CD4-positive, CD25-positive, alpha-beta regulatory T cell (primary cell): ENCODE results near the gene KBTBD3. TPM values are rescaled to one million over a fixed set of nuclear protein-coding genes. Genes with fewer than 3 reads are reported as not detected.

Experiments used
- ATAC-seq, 2 donors: fragments of 150-1000 bp; cut with Tn5 transposase; one replicate each; pipeline ENCODE4 v1.10.0; 2021; ENCODE audit warnings: low read depth in 2 of 2, moderate number of reproducible peaks in 2 of 2, moderate library complexity in 1 of 2
- DNase-seq, 3 donors: peaks; one replicate each; pipeline versions ENCODE4 v3.0.0 to v3.0.0-alpha.2; 2012 to 2022; ENCODE audit warnings: mixed read lengths in 1 of 3
- H3K27ac ChIP-seq: one replicate; pipeline ENCODE4 v1.7.0; 2013; ENCODE audit warnings: mild to moderate bottlenecking, low read length; ENCODE audit not compliant: insufficient read depth, poor library complexity, severe bottlenecking
- H3K27me3 ChIP-seq: one replicate; pipeline ENCODE4 v1.7.0; 2013; ENCODE audit warnings: low read length; ENCODE audit not compliant: control insufficient read depth, insufficient read depth
- H3K36me3 ChIP-seq: one replicate; pipeline ENCODE4 v1.7.0; 2013; ENCODE audit warnings: mild to moderate bottlenecking, low read length, moderate library complexity; ENCODE audit not compliant: control insufficient read depth, insufficient read depth
- H3K4me1 ChIP-seq: 2 replicates; pipeline ENCODE4 v1.7.0; 2013; ENCODE audit warnings: mild to moderate bottlenecking, low read length; ENCODE audit not compliant: insufficient read depth, control insufficient read depth, poor library complexity, severe bottlenecking
- H3K4me3 ChIP-seq: one replicate; pipeline ENCODE4 v1.7.0; 2013; ENCODE audit warnings: low read depth, mild to moderate bottlenecking, low read length, moderate library complexity
- H3K9me3 ChIP-seq, 2 experiments: 1 replicate in 1 of 2; 2 replicates in 1 of 2; pipeline ENCODE4 v1.7.0; 2013; ENCODE audit warnings: low read length in 2 of 2, mild to moderate bottlenecking in 1 of 2, moderate library complexity in 1 of 2; ENCODE audit not compliant: control insufficient read depth in 2 of 2
- H3K27ac Mint-ChIP-seq, 3 donors: one replicate each; pipeline ENCODE4 v1.8.0; 2020 to 2022; ENCODE audit warnings: mild to moderate bottlenecking in 3 of 3, mixed read lengths in 3 of 3, moderate library complexity in 2 of 3
- H3K27me3 Mint-ChIP-seq: one replicate; pipeline ENCODE4 v1.8.0; 2022; ENCODE audit warnings: mild to moderate bottlenecking, mixed read lengths
- H3K36me3 Mint-ChIP-seq: one replicate; pipeline ENCODE4 v1.8.0; 2020; ENCODE audit warnings: mixed read lengths
- H3K4me1 Mint-ChIP-seq, 4 donors: one replicate each; pipeline ENCODE4 v1.8.0; 2020 to 2022; ENCODE audit warnings: mixed read lengths in 4 of 4, mild to moderate bottlenecking in 1 of 4
- H3K4me3 Mint-ChIP-seq, 4 donors: one replicate each; pipeline ENCODE4 v1.8.0; 2020 to 2022; ENCODE audit warnings: mild to moderate bottlenecking in 4 of 4, mixed read lengths in 4 of 4, moderate library complexity in 3 of 4
- H3K9me3 Mint-ChIP-seq, 7 donors: one replicate each; pipeline ENCODE4 v1.8.0; 2020 to 2022; ENCODE audit warnings: mixed read lengths in 7 of 7, mild to moderate bottlenecking in 3 of 7, moderate library complexity in 2 of 7
- polyA plus RNA-seq, 4 donors: library from polyadenylated mRNA; unstranded; fragments of 300-500 nt; fragmentation: Illumina TruSeq; gene quantifications; one replicate each; pipeline ENCODE4 v1.2.3, GENCODE V29; 2021
- total RNA-seq: library from RNA; stranded (reverse); gene quantifications from one replicate; pipeline ENCODE4 v1.2.3, GENCODE V29; 2022

The KBTBD3 gene
- total and polyA plus RNA-seq, 5 donors from 2014 or later: 7.8 to 12.5 (median 9.2) TPM

DNA sequence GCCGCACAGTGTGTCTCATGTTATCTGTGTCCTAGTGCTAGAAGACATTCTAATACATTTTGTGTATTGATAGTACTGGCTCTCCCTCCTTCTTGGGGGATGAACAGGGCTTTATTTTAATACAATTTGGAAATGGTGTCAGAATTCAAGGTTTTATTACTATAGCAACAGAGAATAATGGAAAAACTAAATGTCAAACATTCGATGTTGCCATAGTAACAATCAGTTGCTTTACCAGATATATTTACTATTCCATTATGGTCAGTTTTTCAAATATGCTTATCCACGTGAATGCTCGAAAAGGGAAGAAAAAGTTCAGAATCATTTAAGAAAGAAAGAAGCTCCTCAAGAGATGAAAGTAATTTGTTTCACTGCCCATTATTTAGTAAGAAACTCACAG is 46.5 kb downstream of the KBTBD3 start:
- H3K9me3 ChIP-seq: peaks cover 0 to 10% of the 10 kb centered on the region in 2 experiments
- no peak overlapping the region for H3K27ac Mint-ChIP-seq
- H3K27me3 ChIP-seq: peaks cover 28% of the 10 kb centered on the region
- H3K27ac ChIP-seq: no peak overlapping the region
- DNase-seq (no peak), ATAC-seq (no peak)
- no peak overlapping the region for H3K4me3 ChIP-seq
- no peaks in the 10 kb centered on the region for H3K4me1 Mint-ChIP-seq
- H3K4me1 ChIP-seq: no peaks in the 10 kb centered on the region
- H3K4me3 Mint-ChIP-seq: no peak overlapping the region
- no peaks in the 10 kb centered on the region for H3K36me3 ChIP-seq
- peaks cover 0 to 8% (median 4%) of the 10 kb centered on the region in 7 donors for H3K9me3 Mint-ChIP-seq
- H3K36me3 Mint-ChIP-seq: no peaks in the 10 kb centered on the region
- peaks cover 53% of the 10 kb centered on the region for H3K27me3 Mint-ChIP-seq

DNA sequence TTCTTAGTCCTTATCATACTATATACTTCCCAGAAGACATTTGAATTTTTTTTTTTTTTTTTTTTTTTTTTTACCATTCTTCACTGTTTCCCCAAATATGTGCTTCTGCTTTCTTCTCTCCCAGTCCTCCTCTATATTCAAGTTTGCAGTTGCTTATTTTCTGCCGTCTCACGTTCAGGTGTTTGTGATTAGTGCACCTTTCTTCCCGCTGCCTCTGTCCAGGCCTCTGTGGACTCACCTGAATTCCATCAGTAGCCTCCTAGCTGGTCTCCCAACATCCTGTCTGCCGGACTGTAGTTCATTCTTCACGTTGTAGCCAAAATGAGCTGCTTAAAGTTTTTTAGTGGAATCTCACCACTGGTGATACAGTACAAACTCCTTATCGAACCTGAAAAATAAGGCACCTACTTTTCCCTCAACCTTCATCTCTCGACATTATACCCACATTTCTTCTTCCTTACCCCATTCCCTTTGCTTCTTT is 54.3 kb downstream of the KBTBD3 start:
- peak overlapping the region; percentile 94 to 99 (median 98) for H3K4me3 Mint-ChIP-seq
- DNase-seq: no peak

DNA sequence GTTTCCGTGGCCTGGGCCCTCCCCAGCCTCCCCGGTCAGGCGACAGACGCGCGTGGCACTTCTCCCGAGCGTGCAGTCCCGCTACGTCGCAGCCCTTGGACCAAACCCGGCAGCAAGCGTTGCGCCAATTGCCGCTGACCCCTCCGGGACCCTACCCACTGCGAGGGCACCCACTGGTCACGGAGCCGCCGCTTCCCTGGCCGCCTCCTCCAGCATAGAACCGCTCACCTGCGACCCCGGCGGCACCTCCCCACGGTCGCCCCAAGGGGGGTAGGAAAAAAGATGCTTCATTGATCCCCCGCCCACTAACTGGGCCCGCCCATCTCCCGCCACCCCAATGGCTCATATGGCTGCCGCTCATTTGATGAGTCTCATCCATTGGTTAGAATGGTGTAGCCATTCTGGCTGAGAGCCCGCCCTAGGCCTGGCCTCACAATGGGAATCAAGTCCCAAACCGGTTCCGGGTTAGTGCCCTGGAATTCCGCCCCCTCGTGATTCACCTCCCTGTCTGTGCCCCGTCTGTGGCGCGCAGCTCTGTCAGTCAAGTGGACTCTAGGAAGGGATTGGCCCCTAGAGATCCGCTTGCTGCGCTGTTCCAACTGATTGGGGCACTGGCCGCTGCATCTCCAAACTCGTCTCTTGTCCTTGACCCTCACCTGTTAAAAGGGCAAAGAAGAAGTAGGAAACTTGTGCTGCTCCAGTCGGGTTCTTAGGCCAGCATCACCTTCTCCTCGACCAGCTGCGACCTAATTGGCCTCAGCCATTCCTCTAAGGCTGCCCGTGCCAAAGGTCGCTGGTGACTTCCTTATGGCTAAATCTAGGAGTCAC is 55.0 kb downstream of the KBTBD3 start, which contains the start of gene MSANTD4:
Gene MSANTD4, minus strand, starts transcription at position 274 of the 828 bp plus-strand sequence. CDS start 11,323 bp downstream, outside the sequence.
- Histone ChIP-seq H3K27ac (peak within 1 kb of the TSS; percentile 56), H3K9me3 (peaks cover 0 to 5% of the 10 kb centered on the region in 2 experiments), H3K4me1 (peaks cover 29% of the 10 kb centered on the region), H3K27me3 (peaks cover 3% of the 10 kb centered on the region), H3K36me3 (no peaks in the 10 kb centered on the region), H3K4me3 (peak within 1 kb of the TSS; percentile 87)
- peaks cover 17 to 54% (median 37%) of the 10 kb centered on the region in 4 donors for H3K4me1 Mint-ChIP-seq
- ATAC-seq (peak; percentile 96 to 97), DNase-seq (peak; percentile 88 to 99 (median 94))
- peaks cover 0 to 3% (median 2%) of the 10 kb centered on the region in 7 donors for H3K9me3 Mint-ChIP-seq
- H3K27me3 Mint-ChIP-seq: peaks cover 10% of the 10 kb centered on the region
- H3K36me3 Mint-ChIP-seq: peaks cover 19% of the 10 kb centered on the region
- peak within 1 kb of the TSS; percentile 94 to 99 (median 98) for H3K4me3 Mint-ChIP-seq
- H3K27ac Mint-ChIP-seq: peak within 1 kb of the TSS; percentile 67 to 97 (median 93)

More for the DNA sequence above, 54.3 kb downstream of the KBTBD3 start:
- H3K4me1 Mint-ChIP-seq: peaks cover 17 to 50% (median 37%) of the 10 kb centered on the region in 4 donors
- peaks cover 19% of the 10 kb centered on the region for H3K36me3 Mint-ChIP-seq
- H3K4me3 ChIP-seq: peak overlapping the region; percentile 87
- peaks cover 0 to 8% (median 3%) of the 10 kb centered on the region in 7 donors for H3K9me3 Mint-ChIP-seq
- H3K27me3 Mint-ChIP-seq: peaks cover 17% of the 10 kb centered on the region
- no peaks in the 10 kb centered on the region for H3K36me3 ChIP-seq
- H3K9me3 ChIP-seq: peaks cover 0 to 5% of the 10 kb centered on the region in 2 experiments
- peaks cover 3% of the 10 kb centered on the region for H3K27me3 ChIP-seq
- H3K4me1 ChIP-seq: peaks cover 29% of the 10 kb centered on the region
- H3K27ac Mint-ChIP-seq: peak overlapping the region; percentile 20 to 97 (median 93)
- H3K27ac ChIP-seq: peak overlapping the region; percentile 53
- ATAC-seq: no peak

DNA sequence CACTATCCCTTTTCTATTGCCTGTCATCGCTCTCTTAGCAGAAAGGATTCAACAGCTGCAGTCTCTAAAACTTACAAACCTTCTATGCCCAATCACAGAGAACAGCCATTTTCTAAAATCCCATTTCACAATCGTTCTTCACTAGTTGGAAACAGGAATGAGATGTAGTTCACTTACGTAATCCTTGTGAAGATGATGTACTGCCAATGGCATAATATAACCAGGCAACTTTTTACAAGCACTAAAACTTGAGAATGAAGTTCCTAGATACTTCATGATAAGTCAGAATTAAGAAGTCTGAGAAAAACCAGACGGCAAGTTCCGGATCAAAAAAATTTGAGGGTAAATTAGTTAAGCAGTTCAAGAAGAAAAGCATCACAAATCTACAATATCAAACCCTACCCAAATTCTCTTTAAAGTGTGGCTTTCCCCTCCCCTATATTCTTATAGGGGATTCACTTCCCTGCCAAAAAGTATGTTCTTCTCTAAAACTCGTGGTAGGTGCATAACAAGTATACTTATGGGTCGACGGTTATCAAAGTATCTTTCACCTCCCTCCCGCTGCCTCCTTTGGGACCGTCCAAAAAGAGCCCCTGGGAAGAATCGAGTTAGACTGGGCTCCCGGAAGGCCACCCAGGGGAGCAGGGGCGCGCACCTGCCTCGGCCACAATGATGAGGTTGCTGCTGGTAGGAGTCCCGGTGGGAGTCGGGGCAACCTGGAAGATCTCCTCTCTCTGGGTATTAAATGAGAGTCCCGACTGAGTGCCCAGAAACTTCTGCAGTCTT is 55.8 kb downstream of the KBTBD3 start:
- H3K4me3 Mint-ChIP-seq: peak overlapping the region; percentile 94 to 99 (median 98)
- H3K27me3 ChIP-seq: no peaks in the 10 kb centered on the region
- no peaks in the 10 kb centered on the region for H3K36me3 ChIP-seq
- peaks cover 9% of the 10 kb centered on the region for H3K27me3 Mint-ChIP-seq
- H3K36me3 Mint-ChIP-seq: peaks cover 19% of the 10 kb centered on the region
- H3K9me3 Mint-ChIP-seq: no peaks in the 10 kb centered on the region
- peak overlapping the region; percentile 87 for H3K4me3 ChIP-seq
- H3K27ac ChIP-seq: peak overlapping the region; percentile 56
- peaks cover 35% of the 10 kb centered on the region for H3K4me1 ChIP-seq
- DNase-seq (no peak), ATAC-seq (no peak)
- peaks cover 17 to 61% (median 43%) of the 10 kb centered on the region in 4 donors for H3K4me1 Mint-ChIP-seq
- no peaks in the 10 kb centered on the region for H3K9me3 ChIP-seq
- H3K27ac Mint-ChIP-seq: peak overlapping the region; percentile 67 to 97 (median 93)

DNA sequence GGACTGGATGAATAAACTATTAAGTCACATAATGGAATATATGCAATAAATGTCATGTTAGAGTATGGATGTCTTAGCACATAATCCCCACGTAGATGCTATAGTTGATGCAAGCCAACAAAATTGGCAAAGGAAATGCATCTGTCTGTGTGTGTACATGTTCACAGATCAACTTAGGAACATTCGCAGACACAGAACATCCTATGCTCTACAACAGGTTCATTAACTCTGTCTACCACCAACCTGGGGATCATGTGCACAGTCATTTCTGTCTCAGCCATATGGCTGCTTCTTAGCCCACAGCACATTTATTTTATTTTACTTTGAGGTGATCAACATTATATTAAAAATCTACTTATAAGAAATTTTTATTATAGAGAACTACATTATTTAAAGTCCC is 60.1 kb downstream of the KBTBD3 start:
- H3K9me3 ChIP-seq: no peaks in the 10 kb centered on the region
- no peak for DNase-seq
- peaks cover 28 to 73% (median 57%) of the 10 kb centered on the region in 4 donors for H3K4me1 Mint-ChIP-seq
- no peaks in the 10 kb centered on the region for H3K9me3 Mint-ChIP-seq
- no peak overlapping the region for H3K4me3 ChIP-seq
- peaks cover 29% of the 10 kb centered on the region for H3K4me1 ChIP-seq
- no peak overlapping the region for H3K27ac ChIP-seq
- no peaks in the 10 kb centered on the region for H3K36me3 ChIP-seq
- H3K27me3 Mint-ChIP-seq: no peaks in the 10 kb centered on the region
- peaks cover 25% of the 10 kb centered on the region for H3K36me3 Mint-ChIP-seq
- H3K4me3 Mint-ChIP-seq: no peak overlapping the region
- no peak for ATAC-seq
- H3K27me3 ChIP-seq: no peaks in the 10 kb centered on the region
- no peak overlapping the region for H3K27ac Mint-ChIP-seq

DNA sequence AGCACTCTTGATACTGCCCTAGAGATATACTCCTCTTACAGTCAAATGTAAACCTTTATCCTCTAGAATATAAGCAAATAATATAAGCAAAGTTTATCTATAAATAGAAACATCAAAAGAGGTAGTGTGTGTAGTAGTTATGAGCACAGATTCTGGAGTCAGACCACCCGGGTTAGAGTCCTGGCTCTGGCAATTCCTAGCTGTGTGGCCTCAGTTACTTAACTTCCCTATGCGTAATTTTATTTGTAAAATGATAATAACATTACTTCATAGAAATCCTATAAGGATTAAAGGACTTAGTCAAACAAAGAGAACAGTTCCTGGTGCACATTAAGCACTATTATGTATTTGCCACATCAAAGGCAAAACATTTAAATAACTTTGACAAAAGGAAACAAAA is 62.1 kb downstream of the KBTBD3 start:
- Mint-ChIP-seq H3K4me1 (peaks cover 35 to 61% (median 54%) of the 10 kb centered on the region in 4 donors), H3K27ac (no peak overlapping the region), H3K36me3 (peaks cover 36% of the 10 kb centered on the region), H3K4me3 (no peak overlapping the region), H3K9me3 (peaks cover 0 to 3% (median 0%) of the 10 kb centered on the region in 7 donors), H3K27me3 (no peaks in the 10 kb centered on the region)
- ATAC-seq (no peak), DNase-seq (no peak)
- Histone ChIP-seq H3K36me3 (peaks cover 12% of the 10 kb centered on the region), H3K27me3 (no peaks in the 10 kb centered on the region), H3K4me1 (peaks cover 11% of the 10 kb centered on the region), H3K9me3 (no peaks in the 10 kb centered on the region), H3K27ac (no peak overlapping the region), H3K4me3 (no peak overlapping the region)

DNA sequence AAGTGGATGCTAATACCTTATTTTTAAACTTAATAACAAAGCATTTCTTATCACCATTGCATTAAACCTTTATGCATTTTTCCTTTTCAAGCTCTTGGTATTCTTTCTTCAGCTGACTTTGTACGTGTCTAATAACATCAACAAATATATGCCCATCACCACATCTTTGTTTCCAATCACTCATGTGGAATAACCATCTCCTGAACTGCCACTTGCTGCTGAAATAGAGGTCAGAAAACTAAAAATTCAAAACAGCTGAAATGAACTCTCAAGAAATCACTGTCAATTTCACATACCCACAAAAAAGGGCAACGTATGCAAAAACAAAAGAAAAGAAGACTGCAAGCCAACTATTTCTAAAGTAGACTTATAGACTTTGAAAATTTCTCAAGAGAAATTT is 62.5 kb downstream of the KBTBD3 start:
- Mint-ChIP-seq H3K9me3 (peaks cover 0 to 3% (median 2%) of the 10 kb centered on the region in 7 donors), H3K4me3 (no peak overlapping the region), H3K36me3 (peaks cover 38% of the 10 kb centered on the region), H3K27ac (peak overlapping the region in 1 of 3 donors; percentile 39), H3K27me3 (no peaks in the 10 kb centered on the region), H3K4me1 (peaks cover 35 to 59% (median 51%) of the 10 kb centered on the region in 4 donors)
- H3K9me3 ChIP-seq: no peaks in the 10 kb centered on the region
- peaks cover 16% of the 10 kb centered on the region for H3K36me3 ChIP-seq
- H3K4me3 ChIP-seq: no peak overlapping the region
- H3K27me3 ChIP-seq: no peaks in the 10 kb centered on the region
- no peak overlapping the region for H3K27ac ChIP-seq
- no peak for ATAC-seq
- no peak for DNase-seq
- peaks cover 11% of the 10 kb centered on the region for H3K4me1 ChIP-seq
